Spleen (tissue), 7 donors: ENCODE measurements around the gene FRMPD2.

Experiments
- CTCF ChIP-seq, 11 experiments: fragments of 200-600 bp in 7 of 11; fragments of 450-650 bp in 4 of 11; sonication (generic) in 4 of 11; IDR thresholded peaks in 8 of 11; conservative IDR thresholded peaks in 3 of 11; 1 replicate in 7 of 11; 2 replicates in 4 of 11; pipeline versions ENCODE4 v1.4.0 to v1.8.0; 2016 to 2021; ENCODE audit warnings: antibody characterized with exemption in 11 of 11, inconsistent platforms in 4 of 11, mild to moderate bottlenecking in 1 of 11
- POLR2AphosphoS5 ChIP-seq, 3 donors: sonication (generic); formaldehyde crosslinking; IDR thresholded peaks; one replicate each; pipeline ENCODE4 v1.5.1; 2017; ENCODE audit warnings: antibody characterized with exemption in 3 of 3
- donor health status: DM: no; HTN: no; CAD: no; lungs with moderate emphysema.
- donor health status: DM: no; HTN: no; CAD: no.
- donor health status: DM: no; HTN: no; CAD: no.

- TF ChIP-seq POLR2AphosphoS5 (IDR thresholded peaks at IDR 0.05) (no peak), CTCF (IDR thresholded peaks at IDR 0.05 in 8 of 11, conservative IDR thresholded peaks at IDR 0.05 in 3 of 11) (no peak)
Measured at GRCh38 chr10:48299692-48300091, 25.2 kb upstream of the FRMPD2 start.
